Amniotic epithelial cell (primary cell): ENCODE data around the gene GLIS2.

Experiments used
- DNase-seq: peaks from one replicate; pipeline ENCODE4 v3.0.0-alpha.2; 2010; ENCODE audit warnings: low read depth

Gene GLIS2

DNA sequence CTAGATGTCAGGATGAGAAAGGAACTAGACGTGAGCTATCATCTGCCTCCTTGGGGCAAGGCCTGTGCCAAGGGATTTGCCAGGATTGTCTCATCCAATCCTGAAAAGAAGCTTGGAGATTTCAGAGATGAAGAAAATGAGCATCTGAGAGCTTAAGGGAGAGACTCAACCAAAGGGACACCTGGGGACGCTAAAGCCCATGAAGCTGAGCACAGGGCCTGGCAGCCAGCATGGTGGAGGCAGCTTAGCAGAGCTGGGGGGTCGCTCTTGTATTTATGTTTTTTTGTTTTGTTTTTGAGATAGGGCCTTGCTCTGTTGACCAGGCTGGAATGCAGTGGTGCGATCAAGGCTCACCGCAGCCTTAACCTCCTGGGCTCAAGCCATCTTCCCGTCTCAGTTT is 18.4 kb upstream of the GLIS2 start:
- DNase-seq = no peak

DNA sequence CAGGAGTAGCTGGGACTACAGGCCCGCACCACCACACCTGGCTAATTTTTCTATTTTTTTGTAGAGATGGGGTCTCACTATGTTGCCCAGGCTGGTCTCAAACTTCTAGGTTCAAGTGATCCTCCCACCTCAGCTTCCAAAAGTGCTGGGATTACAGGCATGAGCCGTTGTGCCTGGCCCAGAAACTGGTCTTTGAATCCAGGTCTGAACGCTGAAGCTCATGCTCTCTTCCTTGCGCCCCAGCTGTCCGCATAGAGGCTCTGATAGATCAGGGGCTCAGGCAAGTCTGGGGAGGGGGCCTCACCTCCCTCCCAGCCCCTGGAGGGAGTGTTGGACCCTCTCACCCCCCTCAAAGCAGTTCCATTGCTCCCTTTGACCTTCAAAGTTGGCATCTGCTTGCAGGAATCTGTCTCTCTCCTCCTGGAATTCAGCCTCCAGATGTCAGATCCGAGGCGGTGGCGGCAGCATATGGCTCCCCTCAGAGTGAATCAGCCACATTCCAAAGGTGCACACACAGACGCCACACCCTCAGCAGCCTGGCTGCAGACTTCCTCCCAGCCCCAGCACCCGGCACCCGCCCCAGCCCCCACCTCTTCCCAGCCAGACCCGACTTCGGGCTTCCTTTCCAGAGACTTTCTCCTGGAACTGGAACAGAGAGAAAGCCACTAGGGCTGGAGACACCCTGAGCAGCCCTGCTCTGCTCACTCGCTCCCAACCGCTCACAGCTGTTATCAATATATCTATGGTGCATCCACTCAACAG is 16.9 kb upstream of the GLIS2 start:
- DNase-seq = peak; percentile 89

DNA sequence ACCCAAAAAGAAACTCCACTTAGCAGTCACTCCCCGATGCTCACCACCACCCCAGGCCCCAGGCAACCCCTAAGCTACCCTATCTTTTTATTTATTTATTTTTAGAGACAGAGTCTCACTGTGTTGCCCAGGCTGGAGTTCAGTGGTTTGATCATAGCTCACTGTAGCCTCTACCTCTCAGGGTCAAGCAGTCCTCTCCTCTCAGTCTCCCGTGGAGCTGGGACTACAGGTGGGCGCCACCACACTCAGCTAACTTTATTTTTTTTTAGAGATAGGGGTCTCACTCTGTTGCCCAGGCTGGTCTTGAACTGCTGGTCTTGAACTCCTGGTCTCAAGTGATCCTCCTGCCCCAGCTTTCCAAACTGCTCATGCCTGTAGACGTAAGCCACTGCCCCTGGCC is 14.7 kb upstream of the GLIS2 start:
- DNase-seq = no peak

- no peak for DNase-seq
These were observed 13.9 kb upstream of the GLIS2 start for GRCh38 chr16:4301968-4302367.

DNA sequence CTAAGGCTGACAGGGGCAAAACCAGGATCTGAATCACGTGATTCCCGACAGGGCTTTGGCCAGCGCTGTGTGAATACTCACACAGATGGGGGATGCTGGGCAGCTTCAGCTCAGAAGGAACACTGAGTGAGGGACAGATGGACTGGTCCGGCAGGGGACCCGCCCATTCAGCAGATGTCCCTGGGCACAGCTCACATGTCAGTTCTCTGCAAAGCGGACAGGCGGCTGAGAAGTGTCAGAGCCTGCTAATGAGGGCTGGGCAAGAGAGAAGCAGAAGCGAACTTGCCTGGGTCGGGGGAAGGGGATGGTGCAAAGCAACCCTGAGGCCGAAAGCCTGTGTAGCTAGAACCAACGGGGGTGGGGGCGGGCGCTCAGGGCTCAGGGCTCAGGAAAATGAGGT is 11.9 kb upstream of the GLIS2 start:
- no peak for DNase-seq

DNA sequence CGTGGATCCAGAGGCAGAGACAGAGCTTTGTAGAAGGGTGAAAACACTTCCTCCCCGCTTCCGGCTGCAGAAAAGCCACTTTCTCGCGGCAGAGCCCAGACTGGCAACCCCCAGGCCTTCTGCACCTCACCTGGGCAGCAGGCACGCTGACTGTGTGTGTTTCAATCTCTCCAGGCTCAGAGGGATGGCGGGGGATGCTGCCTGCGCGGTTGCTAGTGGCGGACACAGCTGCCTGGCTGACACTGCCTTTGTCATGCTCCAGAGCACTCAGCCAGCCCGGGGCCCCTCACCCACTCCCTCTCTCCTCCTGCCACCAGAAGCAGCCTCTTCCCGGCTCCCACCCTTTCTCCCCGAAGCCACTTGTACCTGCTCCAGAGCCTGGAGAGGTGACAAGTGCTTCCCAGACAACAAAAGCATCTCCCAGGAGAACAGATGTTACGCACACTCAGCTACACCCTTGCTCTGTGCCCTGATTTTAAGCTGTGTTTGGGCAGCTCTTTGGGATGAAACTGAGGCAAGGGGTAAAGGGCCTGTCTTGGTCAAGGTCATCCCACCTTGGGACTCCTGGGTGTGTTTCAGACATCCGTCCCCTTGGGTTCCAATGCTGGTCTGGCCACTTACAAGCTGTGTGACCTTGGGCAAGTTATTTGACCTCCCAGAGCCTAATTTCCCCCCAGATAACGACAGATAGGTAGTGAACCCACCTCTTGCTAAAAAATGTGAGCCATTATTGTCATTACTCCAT is 9.2 kb upstream of the GLIS2 start:
- DNase-seq = no peak

- DNase-seq = peak; percentile 96
These were observed 8.4 kb upstream of the GLIS2 start for GRCh38 chr16:4307215-4308037.

- DNase-seq = no peak
These were observed 6.6 kb upstream of the GLIS2 start for GRCh38 chr16:4309102-4309832.

DNA sequence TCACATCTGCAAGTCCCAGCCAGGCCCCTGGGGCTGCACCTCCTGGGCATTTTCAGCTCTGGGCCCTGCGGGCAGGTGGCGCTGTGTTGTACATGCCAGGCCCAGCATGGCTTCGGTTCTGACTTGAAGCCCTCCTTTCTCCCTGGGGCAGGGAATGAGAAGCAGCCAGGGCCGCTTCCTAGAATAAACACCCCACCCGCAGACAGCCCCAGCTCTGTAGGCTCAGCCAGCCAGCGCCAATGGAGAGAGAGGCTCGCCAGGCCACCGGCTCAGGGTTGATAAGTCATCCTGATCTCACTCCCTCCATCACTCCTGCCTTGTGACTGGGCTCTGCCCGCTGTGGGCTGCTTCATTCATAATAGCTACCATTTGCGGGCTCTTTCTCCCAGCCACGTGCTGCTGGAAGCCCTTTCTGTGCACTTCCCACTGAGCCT is 6.0 kb upstream of the GLIS2 start:
- peak; percentile 84 for DNase-seq

- peak; percentile 50 for DNase-seq
These were observed 2.0 kb upstream of the GLIS2 start for GRCh38 chr16:4313563-4314531.

GRCh38 chr16:4314532-4315185 is 1.2 kb upstream of the GLIS2 start:
- DNase-seq = peak; percentile 52

GRCh38 chr16:4316108-4316863 is 419 bp downstream of the GLIS2 start:
- DNase-seq = no peak

- DNase-seq = no peak
These were observed 1.1 kb downstream of the GLIS2 start for GRCh38 chr16:4316864-4317531.

- no peak for DNase-seq
These were observed 1.9 kb downstream of the GLIS2 start for GRCh38 chr16:4317532-4318450.

DNA sequence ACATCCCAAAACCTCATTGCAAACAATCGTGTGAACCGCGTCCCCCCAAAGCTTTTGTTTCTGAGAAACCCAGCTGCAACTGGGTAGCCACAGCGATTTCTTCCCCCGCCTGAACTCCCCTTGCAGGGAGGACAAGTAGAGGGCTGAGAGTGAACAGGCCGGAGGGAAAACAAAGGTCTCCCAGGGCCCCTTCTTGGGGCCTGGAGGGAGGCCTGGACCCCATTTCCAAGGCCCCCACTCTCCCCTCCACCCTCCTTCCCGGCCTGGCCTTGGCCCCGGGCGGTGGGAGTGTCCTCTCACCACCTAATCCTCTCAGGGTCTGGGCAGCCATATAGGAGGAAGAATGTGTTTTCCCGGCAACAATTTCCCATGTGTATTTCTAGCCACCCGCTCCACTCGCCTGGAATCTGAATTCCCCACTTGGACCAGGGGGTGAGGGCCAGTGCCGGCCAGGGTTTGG is 2.6 kb downstream of the GLIS2 start:
- DNase-seq = no peak

GRCh38 chr16:4318967-4319366 is 3.1 kb downstream of the GLIS2 start:
- DNase-seq = no peak
